GM19240 (cell line): ENCODE data around the gene SGPL1.
"Not testable (repeated sequence)": the region's sequence is repeated elsewhere in the genome, so short reads cannot be mapped to it uniquely, and the experiment has no call there.

Experiments used
- DNase-seq: peaks from one replicate; pipeline ENCODE4 v3.0.0; 2011; ENCODE audit warnings: low spot score; ENCODE audit not compliant: insufficient read length

SGPL1 gene, protein sequence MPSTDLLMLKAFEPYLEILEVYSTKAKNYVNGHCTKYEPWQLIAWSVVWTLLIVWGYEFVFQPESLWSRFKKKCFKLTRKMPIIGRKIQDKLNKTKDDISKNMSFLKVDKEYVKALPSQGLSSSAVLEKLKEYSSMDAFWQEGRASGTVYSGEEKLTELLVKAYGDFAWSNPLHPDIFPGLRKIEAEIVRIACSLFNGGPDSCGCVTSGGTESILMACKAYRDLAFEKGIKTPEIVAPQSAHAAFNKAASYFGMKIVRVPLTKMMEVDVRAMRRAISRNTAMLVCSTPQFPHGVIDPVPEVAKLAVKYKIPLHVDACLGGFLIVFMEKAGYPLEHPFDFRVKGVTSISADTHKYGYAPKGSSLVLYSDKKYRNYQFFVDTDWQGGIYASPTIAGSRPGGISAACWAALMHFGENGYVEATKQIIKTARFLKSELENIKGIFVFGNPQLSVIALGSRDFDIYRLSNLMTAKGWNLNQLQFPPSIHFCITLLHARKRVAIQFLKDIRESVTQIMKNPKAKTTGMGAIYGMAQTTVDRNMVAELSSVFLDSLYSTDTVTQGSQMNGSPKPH

GRCh38 chr10:70815504-70816219 is at the start of gene SGPL1:
Gene SGPL1, plus strand, starts transcription at chr10:70815948. Its CDS starts 906 bp downstream, at chr10:70816854.
- peak; percentile 94 for DNase-seq

DNA sequence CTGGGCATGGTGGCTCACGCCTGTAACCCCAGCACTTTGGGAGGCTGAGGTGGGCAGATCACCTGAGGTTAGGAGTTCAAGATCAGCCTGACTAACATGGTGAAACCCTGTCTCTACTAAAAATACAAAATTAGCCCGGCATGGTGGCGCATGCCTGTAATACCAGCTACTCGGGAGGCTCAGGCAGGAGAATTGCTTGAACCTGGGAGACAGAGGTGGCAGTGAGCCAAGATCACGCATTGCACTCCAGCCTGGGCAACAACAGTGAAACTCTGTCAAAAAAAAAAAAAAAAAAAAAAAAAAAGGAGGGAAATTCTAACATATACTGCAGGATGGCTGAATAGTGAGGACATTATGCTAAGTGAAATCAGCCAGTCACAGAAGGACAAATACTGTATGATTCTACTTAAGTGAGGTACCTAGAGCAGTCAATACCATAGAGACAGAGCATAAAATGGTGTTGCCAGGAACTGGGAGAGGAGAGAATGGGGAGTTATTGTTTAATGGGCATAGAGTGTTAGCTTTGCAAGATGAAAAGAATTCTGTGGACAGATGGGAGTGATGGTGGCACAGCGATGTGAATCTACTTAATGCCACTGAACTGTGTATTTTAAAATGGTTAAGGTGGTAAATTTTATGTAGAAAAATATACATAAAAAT is 47.6 kb upstream of the SGPL1 start:
- DNase-seq: not testable (repeated sequence)

DNA sequence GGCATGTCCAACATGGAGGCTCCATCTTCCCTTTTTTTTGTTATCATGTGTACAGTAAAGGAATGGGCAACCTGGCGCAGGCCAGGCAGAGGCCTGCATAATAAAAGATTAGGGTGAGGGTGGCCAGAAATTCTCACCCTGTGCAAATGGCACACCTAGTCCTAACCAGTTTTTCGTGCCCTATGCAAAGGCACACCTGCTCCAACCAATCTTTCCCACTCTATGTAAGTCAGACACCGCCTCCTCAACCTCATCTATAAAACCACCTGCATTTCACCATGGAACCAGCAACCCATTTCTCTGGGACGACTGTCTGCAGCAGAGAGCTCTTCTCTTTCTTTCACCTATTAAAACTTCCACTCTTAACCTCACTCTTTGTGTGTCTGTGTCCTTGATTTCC is 46.6 kb upstream of the SGPL1 start:
- no peak for DNase-seq

DNA sequence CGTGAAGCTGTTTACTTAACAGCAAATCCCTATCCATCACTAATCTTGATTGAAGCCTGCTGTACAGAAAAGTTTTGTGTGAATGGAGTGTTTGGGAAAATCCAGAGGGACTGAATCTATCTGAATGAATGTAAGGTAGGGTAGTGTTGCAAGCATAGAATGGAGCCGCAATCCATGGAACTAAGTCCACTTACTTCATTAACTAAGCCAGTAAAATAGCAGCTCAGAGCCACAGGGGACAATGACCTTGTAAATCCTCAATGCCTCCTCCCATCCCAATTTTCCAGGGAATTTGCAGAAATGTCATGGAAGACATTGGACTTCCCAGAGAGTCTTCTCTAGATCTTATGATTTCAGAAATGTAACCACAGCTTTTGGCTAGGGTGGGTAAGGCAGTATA is 45.7 kb upstream of the SGPL1 start:
- DNase-seq: no peak

GRCh38 chr10:70770516-70770915 is 45.2 kb upstream of the SGPL1 start:
- DNase-seq: not testable (repeated sequence)

DNA sequence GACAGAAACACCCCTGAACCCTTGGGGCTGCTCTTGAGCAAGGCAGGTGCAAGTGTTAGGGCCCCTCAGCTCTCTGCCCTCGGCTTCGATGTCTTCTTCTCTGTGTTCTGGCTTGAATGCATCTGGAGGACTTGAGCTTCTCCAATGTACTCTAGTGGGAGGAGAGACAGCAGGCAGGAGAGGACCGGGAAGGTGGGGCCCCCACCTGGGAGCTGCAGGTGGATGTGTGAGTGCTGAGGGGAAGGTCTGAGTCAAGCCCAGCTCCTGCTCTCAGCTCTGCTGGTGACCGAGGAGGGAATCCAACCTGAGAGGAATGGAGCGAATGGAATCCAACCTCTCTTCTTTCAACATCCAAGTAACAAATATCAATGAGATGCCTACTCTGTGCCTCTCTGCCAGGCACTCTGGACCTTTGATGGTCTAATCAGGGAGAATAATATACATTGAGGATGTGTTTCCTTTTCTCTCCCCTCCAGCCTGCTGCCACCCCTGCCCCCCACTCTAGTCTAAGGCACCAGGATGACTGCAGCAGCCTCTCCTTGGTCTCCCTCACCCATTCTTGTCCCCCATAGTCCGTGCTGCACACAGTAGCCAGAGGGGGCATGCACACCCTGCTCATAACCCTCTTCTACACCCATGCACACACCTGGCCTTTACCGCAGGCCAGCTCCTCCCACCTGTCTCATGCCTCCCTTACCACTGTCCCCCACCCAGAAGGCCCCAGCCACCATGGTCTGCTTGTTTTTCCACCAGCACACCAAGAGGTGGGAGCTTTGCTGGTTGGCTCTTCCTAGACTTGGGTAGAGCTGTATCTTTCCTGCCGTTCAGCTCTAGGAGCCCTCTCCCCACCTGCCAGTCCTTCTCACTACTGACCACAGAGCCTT is 44.2 kb upstream of the SGPL1 start:
- DNase-seq: no peak

DNA sequence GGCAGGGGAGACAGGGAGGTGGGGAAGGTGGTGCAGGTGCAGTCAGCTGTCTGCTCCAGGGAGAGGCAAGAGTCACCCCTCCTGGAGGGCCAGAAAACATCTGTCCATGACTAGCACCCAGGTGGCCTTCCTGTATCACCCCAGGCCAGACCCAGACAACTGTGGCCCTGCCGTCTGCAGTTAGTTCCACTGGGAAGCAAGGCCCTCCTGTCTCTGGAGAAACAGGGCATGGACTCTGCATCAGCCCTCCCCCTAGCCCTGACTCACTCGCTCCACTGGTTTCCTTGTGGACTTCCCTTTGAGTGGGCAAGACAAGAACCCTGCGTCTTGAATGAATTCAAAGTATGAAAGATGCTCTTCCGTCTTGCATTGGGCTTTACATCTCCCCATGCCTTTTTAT is 43.1 kb upstream of the SGPL1 start:
- DNase-seq: no peak

DNA sequence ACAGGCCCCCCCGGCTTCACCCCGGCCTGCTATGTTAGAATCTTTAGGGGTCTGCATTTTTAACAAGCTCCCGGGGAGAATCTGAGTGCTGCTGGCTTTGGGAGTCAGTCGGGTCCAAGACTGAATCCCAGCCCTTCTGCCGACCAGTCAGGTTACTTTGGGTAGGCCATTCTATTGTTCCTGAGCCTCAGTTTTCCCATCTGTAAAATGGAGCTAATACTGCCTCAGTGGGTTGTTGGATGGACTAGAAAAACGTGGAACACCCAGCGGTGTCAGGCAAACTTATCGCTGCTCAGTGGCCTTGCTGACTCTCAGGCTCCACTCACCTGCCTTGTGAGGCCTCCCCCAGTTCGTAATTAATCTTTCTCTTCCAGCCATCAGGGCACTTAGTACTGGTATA is 42.3 kb upstream of the SGPL1 start:
- no peak for DNase-seq

- DNase-seq: no peak
Measured at GRCh38 chr10:70773965-70774809, 41.6 kb upstream of the SGPL1 start.

DNA sequence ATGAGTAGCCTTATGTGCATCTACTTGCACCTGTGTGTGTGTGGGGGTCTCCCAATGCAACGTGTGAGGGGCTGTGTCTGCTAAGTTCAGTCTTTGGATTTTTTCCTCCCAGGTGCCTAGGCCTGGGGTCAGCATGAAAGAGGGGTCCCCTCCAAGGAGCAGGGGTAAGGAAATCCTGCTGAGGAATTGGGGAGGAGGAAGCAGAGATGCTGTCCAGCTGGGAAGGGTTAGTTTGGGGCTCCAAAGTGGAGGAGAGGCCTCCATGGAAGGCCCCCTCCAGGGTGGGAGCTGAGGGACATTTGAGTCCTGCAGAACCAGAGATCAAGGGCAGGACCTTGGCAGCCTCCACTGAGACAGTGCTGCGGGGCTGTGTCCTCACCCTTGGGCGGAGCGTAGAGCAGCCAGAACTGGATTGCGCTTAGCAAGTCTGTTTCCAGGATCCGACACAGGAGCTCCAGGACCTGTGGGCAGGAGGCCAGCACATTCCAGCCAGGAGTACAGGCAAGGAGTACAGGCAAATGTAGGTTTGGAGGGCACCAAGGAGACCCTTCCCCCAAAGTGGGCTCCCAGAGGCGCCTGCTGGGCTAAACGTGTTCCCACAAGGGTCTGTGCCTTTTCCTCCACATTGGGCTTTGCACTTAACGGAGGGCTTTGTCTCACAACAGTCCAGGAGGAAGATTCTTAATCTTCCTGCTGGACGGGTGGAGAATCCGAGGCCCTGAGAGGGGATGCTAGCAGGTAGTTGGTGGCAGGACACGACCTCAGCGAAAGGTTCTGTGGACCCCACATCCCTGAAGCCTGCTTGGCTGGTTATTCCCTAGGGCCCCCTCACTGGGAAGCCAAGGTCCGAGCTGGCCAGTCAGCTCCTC is 40.7 kb upstream of the SGPL1 start:
- DNase-seq: no peak

DNA sequence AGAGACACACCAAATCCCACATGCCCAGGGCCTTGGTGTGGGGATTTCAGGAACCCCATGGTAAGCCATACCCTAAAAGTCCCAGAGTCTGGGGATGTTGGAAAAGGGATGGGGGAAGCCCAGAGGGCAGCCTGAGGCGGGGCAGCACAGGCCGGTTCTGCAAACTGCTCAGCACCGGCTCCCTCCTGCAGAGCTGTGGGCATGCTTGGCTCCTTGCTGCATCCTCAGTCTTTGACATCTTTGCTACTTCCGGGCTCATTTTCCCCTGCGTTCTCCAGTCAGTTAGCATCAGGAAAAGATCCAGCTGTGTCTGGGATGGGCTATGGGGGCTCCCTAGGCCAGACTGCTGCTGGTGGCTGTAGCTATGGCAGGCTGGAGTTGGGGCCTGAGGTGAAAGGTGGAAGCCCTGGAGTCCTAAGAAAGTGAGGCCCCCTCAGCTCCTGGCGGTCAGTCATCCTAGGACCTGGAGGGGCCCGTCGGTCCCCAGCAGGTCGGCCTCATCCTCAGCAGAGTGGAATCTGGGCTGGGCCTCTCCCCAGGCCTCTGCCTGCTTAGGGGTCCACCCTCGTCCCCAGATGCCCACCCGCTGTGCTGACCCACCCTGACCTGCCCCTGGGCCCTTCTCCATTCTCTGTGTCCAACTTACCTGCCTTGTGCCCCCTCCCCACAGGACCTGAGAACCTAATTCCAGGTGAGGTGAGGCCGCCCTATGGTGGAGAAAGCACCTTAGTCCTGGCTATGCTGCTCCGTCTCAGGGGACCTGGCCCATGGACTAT is 39.9 kb upstream of the SGPL1 start:
- DNase-seq: no peak

DNA sequence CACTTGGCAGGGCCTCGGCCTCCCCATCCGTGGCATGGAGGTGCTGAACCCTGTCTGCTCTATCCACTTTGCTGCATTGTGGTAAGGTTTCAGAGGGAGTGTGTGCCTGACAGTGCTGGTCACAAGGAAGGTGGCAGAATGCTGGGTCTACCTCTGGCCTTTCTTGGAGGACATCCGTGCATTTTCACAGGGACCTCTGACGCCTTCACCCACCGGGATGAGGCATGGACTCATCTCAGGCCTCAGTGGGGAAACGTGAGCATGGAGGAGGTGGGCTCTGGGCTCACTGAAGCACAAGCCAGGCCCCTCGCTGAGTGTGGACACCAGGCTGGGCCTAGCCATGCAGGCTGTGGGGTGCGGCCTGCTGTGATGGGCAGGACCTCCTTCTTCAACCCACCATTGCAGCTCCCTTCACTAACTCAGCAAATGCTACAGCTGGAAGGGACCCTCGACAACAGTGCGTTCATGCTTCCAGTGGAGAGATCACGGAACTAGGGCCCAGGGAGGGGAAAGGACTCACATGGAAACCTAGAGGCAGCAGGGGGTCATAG is 39.2 kb upstream of the SGPL1 start:
- no peak for DNase-seq

- DNase-seq: no peak
Measured at GRCh38 chr10:70777063-70777875, 38.5 kb upstream of the SGPL1 start.

- DNase-seq: no peak
Measured at GRCh38 chr10:70778267-70778924, 37.4 kb upstream of the SGPL1 start.

DNA sequence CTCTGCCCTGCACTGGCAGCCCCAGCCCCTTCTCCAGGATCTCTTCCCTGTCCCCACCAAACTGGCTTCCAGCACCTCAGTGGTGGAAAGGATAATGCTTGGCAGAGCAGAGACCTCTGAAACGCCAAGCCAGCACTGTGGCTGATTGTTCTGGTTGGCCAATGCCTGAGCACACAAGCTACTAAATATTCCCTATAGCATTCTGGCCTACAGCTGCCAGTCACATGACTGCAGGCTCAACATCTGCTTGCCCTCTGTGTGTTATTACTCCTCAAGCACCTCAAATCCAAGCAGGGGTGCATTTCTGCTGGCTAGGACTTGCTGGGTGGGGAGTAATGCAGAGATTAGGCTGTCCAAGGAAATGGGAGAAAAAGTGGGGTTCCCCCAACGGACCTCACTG is 36.7 kb upstream of the SGPL1 start:
- DNase-seq: no peak

GRCh38 chr10:70779511-70780369 is 36.0 kb upstream of the SGPL1 start:
- no peak for DNase-seq
